Measurements from ENCODE around the gene LITAFD. TPM values are rescaled to one million over a fixed set of nuclear protein-coding genes. Genes with fewer than 3 reads are reported as not detected.
"Not testable (repeated sequence)": the region's sequence is repeated elsewhere in the genome, so short reads cannot be mapped to it uniquely, and the experiment has no call there.

The LITAFD gene
- total and polyA plus RNA-seq, 9 of the 15 experiments (the other 6 are each of a cell fraction or from before 2014, with no cell fraction given) = not detected

DNA sequence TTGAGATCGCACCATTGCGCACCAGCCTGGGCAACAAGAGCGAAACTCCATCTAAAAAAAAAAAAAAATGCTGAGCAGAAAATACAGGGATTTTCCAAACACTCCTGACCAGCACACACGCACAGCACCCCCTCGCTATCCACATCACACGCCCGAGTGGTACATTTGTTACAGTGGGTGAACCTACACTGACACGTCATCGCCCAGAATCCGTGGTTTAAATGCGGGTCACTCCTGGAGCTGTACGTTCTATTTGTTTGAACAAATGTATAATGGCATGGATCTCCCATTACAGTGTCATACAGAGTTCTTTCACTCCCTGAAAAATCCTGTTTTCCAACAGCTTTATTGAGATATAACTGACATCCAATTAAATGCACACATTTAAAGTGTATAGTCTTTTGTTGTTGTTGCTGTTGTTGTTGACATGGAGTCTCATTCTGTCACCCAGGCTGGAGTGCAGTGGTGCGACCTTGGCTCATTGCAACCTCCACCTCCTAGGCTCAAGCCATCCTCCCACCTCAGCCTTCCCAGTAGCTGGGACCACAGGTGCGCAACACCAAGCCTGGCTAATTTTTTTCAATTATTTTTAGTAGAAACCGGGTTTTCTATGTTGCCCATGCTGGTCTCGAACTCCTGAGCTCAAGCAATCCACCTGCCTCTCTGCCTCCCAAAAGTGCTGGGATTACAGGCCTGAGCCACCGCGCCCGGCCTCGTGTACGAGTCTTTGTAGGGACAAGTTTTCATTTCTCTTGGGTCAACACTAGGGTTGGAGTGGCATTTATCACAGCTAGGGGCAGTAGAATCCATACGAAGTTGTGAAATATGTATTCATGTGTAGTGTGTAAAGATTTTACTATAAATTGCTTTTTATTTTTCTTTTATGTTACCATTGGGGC lies 8.9 kb upstream of the LITAFD start:
- Histone ChIP-seq H3K4me2 (ENCODE audit: insufficient read depth, low read length) (no peak overlapping the region), H3K9ac (ENCODE audit: insufficient read depth in 1 of 2, low read depth in 2 of 2, low read length in 2 of 2) (no peak overlapping the region), H4K20me1 (replicated peaks; ENCODE audit: control insufficient read depth, insufficient read depth, low read length) (no peaks in the 10 kb centered on the region), H3K9me1 (ENCODE audit: control insufficient read depth, insufficient read depth, low read length) (no peaks in the 10 kb centered on the region), H3K4me1 (replicated peaks in 1 of 2; ENCODE audit: control insufficient read depth in 2 of 2, insufficient read depth in 2 of 2, low read length in 2 of 2) (peaks cover 16 to 28% of the 10 kb centered on the region in 2 experiments), H3K36me3 (ENCODE audit: control insufficient read depth, insufficient read depth, low read length) (no peaks in the 10 kb centered on the region), H3K9me3 (replicated peaks; ENCODE audit: control insufficient read depth, insufficient read depth, low read depth, low read length) (no peaks in the 10 kb centered on the region), H3K4me3 (no peak overlapping the region), H3K27me3 (ENCODE audit: control insufficient read depth in 2 of 2, insufficient read depth in 2 of 2, low read length in 2 of 2) (peaks cover 0 to 12% of the 10 kb centered on the region in 2 experiments; a peak in 2 of 5 replicates), H3K27ac (ENCODE audit: extremely low read depth, low read depth, low read length) (no peak overlapping the region), H2AFZ (ENCODE audit: low read depth, low read length) (no peak overlapping the region), H3K79me2 (ENCODE audit: control insufficient read depth, insufficient read depth, low read length) (peaks cover under 1% of the 10 kb centered on the region; the same call in 1 of the 3 replicates)
- ATAC-seq (no peak), FAIRE-seq (no peak), DNase-seq (ENCODE audit: extremely low read depth in 1 of 4, low spot score in 3 of 4) (no peak)
- in situ Hi-C loops (cut with MboI) = no loop called here
- TF ChIP-seq, protein P1, sequence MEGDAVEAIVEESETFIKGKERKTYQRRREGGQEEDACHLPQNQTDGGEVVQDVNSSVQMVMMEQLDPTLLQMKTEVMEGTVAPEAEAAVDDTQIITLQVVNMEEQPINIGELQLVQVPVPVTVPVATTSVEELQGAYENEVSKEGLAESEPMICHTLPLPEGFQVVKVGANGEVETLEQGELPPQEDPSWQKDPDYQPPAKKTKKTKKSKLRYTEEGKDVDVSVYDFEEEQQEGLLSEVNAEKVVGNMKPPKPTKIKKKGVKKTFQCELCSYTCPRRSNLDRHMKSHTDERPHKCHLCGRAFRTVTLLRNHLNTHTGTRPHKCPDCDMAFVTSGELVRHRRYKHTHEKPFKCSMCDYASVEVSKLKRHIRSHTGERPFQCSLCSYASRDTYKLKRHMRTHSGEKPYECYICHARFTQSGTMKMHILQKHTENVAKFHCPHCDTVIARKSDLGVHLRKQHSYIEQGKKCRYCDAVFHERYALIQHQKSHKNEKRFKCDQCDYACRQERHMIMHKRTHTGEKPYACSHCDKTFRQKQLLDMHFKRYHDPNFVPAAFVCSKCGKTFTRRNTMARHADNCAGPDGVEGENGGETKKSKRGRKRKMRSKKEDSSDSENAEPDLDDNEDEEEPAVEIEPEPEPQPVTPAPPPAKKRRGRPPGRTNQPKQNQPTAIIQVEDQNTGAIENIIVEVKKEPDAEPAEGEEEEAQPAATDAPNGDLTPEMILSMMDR (IDR thresholded peaks at IDR 0.05 in 2 of 3, conservative IDR thresholded peaks at IDR 0.05 in 1 of 3; ENCODE audit: insufficient read depth in 2 of 3, low read depth in 1 of 3, low read length in 3 of 3) = peak in 2 of 3 experiments; percentile 53 to 55; a peak in 3 of 6 replicates
- TF ChIP-seq PML (IDR thresholded peaks at IDR 0.05; ENCODE audit: low read length) (no peak), CEBPB (tag; IDR thresholded peaks at IDR 0.05) (peak; percentile 59), ZNF143 (CRISPR knock-in tag; IDR thresholded peaks at IDR 0.05) (no peak), TSC22D4 (tag; IDR thresholded peaks at IDR 0.05) (no peak), ZNF41 (CRISPR knock-in tag; conservative IDR thresholded peaks at IDR 0.05) (no peak), RCOR1 (IDR thresholded peaks at IDR 0.05; ENCODE audit: borderline replicate concordance in 1 of 2, low read depth in 2 of 2, low read length in 2 of 2) (no peak), CBX3 (IDR thresholded peaks at IDR 0.05; ENCODE audit: borderline replicate concordance in 1 of 2, low read length in 2 of 2) (no peak), CEBPG (CRISPR knock-in tag; IDR thresholded peaks at IDR 0.05) (no peak), CEBPG (tag; conservative IDR thresholded peaks at IDR 0.05 in 1 of 2, IDR thresholded peaks at IDR 0.05 in 1 of 2) (0 out of 4 replicates have a peak, but pooled peaks of 1 of the 2 experiments have one; percentile 10), SMARCE1 (IDR thresholded peaks at IDR 0.05) (no peak), RAD21 (CRISPR knock-in tag; conservative IDR thresholded peaks at IDR 0.05 in 1 of 2, IDR thresholded peaks at IDR 0.05 in 1 of 2) (0 out of 4 replicates have a peak, but pooled peaks of 1 of the 2 experiments have one; percentile 6)
- CTCF ChIA-PET (ENCODE audit: low intra/inter-chr PET ratio) = no interaction called here
- no TSS peak for BruUV-seq (replicated peaks)
- intact Hi-C loops (cut with micrococcal nuclease) = loop anchor here (10.0 kb wide), 1 partner anchor 262 kb away; no protein-coding TSS in a partner anchor
- POLR2A ChIA-PET = interaction anchor here (0.6 to 1.2 kb wide), 6 partner anchors 10 to 220 kb away, joined by 3 to 6 read pairs (median 3); no protein-coding TSS in a partner anchor
- 63% methylated on average over 19 of the region's 22 CpGs for WGBS (ENCODE audit: insufficient coverage, low coverage, missing lambda C conversion rate)

DNA sequence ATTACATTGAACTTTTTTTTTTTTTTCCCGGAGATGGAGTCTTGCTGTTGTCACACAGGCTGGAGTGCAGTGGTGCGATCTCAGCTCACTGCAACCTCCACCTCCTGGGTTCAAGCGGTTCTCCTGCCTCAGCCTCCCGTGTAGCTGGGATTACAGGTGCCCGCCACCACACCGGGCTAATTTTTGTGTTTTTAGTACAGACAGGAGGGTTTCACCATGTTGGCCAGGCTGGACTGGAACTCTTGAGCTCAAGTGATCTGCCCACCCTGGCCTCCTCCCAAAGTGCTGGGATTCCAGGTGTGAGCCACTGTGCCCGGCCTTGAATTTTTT lies 8.3 kb upstream of the LITAFD start:
- WGBS (ENCODE audit: insufficient coverage, low coverage, missing lambda C conversion rate) = 65% methylated on average over 5 of the region's 7 CpGs

More for the DNA sequence above, 8.3 kb upstream of the LITAFD start:
- Histone ChIP-seq H3K27me3 (ENCODE audit: control insufficient read depth in 2 of 2, insufficient read depth in 2 of 2, low read length in 2 of 2) (peaks cover 0 to 12% of the 10 kb centered on the region in 2 experiments; a peak in 2 of 5 replicates), H3K4me1 (replicated peaks in 1 of 2; ENCODE audit: control insufficient read depth in 2 of 2, insufficient read depth in 2 of 2, low read length in 2 of 2) (peaks cover 16 to 22% of the 10 kb centered on the region in 2 experiments)
- H3K9me3 ChIP-seq (replicated peaks; ENCODE audit: control insufficient read depth, insufficient read depth, low read depth, low read length); H3K27ac ChIP-seq (ENCODE audit: extremely low read depth, low read depth, low read length); CTCF ChIA-PET (ENCODE audit: low intra/inter-chr PET ratio); in situ Hi-C loops (cut with MboI); H2AFZ ChIP-seq (ENCODE audit: low read depth, low read length); H3K4me2 ChIP-seq (ENCODE audit: insufficient read depth, low read length); H3K79me2 ChIP-seq (ENCODE audit: control insufficient read depth, insufficient read depth, low read length); DNase-seq (ENCODE audit: extremely low read depth in 1 of 4, low spot score in 3 of 4); ATAC-seq; H3K4me3 ChIP-seq; H3K9me1 ChIP-seq (ENCODE audit: control insufficient read depth, insufficient read depth, low read length); BruUV-seq (replicated peaks); H3K36me3 ChIP-seq (ENCODE audit: control insufficient read depth, insufficient read depth, low read length); FAIRE-seq; H3K9ac ChIP-seq (ENCODE audit: insufficient read depth in 1 of 2, low read depth in 2 of 2, low read length in 2 of 2); H4K20me1 ChIP-seq (replicated peaks; ENCODE audit: control insufficient read depth, insufficient read depth, low read length): not testable (repeated sequence)
- POLR2A ChIA-PET = interaction anchor here (0.7 to 1.2 kb wide), 4 partner anchors 10 to 208 kb away, joined by 3 to 6 read pairs (median 5); no protein-coding TSS in a partner anchor
- intact Hi-C loops (cut with micrococcal nuclease) = loop anchor here (10.0 kb wide), 1 partner anchor 261 kb away; no protein-coding TSS in a partner anchor
